PFSK-1 (cell line): ENCODE results near the gene MSGN1.

Experiments
- FOXP2 ChIP-seq: optimal IDR thresholded peaks from 2 replicates; pipeline ENCODE3; 2011; ENCODE audit warnings: borderline replicate concordance, control low read depth, inconsistent platforms; ENCODE audit not compliant: insufficient read depth; ENCODE audit errors: extremely low read length, extremely low read depth
- POLR2AphosphoS5 ChIP-seq: IDR thresholded peaks from 2 replicates; pipeline ENCODE4 v1.6.1; 2012; ENCODE audit warnings: low read depth, mild to moderate bottlenecking, control low read depth, low read length, moderate library complexity
- REST ChIP-seq, 2 experiments: IDR thresholded peaks; 2 replicates each; pipeline versions ENCODE4 v1.6.1 to v1.8.0; 2011 to 2012; ENCODE audit warnings: low read depth in 2 of 2, low read length in 2 of 2, control low read depth in 1 of 2, inconsistent platforms in 1 of 2, mild to moderate bottlenecking in 1 of 2, moderate library complexity in 1 of 2; ENCODE audit not compliant: insufficient read depth in 1 of 2
- SIN3A ChIP-seq: IDR thresholded peaks from 2 replicates; pipeline ENCODE4 v1.6.1; 2012; ENCODE audit warnings: mild to moderate bottlenecking, low read length, moderate library complexity, borderline replicate concordance; ENCODE audit not compliant: insufficient read depth
- TAF1 ChIP-seq: IDR thresholded peaks from 2 replicates; pipeline ENCODE4 v1.6.1; 2012; ENCODE audit warnings: low read length, control low read depth, borderline replicate concordance; ENCODE audit not compliant: insufficient read depth

The MSGN1 gene

GRCh38 chr2:17857021-17857420, 40.8 kb downstream of the MSGN1 start:
- TF ChIP-seq REST (IDR thresholded peaks at IDR 0.05; ENCODE audit: insufficient read depth in 1 of 2, low read depth in 2 of 2, low read length in 2 of 2) (no peak), TAF1 (no peak), POLR2AphosphoS5 (no peak), FOXP2 (no peak), SIN3A (no peak)

GRCh38 chr2:17858064-17858463, 41.8 kb downstream of the MSGN1 start:
- TF ChIP-seq REST (IDR thresholded peaks at IDR 0.05; ENCODE audit: insufficient read depth in 1 of 2, low read depth in 2 of 2, low read length in 2 of 2) (no peak), FOXP2 (no peak), POLR2AphosphoS5 (no peak), TAF1 (no peak), SIN3A (no peak)

- TF ChIP-seq POLR2AphosphoS5 = no peak
- TF ChIP-seq REST (IDR thresholded peaks at IDR 0.05; ENCODE audit: insufficient read depth in 1 of 2, low read depth in 2 of 2, low read length in 2 of 2) = no peak
- no peak for TF ChIP-seq TAF1
- no peak for TF ChIP-seq SIN3A
- no peak for TF ChIP-seq FOXP2
Measured at GRCh38 chr2:17863539-17863938, 47.3 kb downstream of the MSGN1 start.

- TF ChIP-seq POLR2AphosphoS5 (no peak), FOXP2 (no peak), SIN3A (no peak), TAF1 (no peak), REST (IDR thresholded peaks at IDR 0.05; ENCODE audit: insufficient read depth in 1 of 2, low read depth in 2 of 2, low read length in 2 of 2) (no peak)
Measured at GRCh38 chr2:17864676-17865075, 48.4 kb downstream of the MSGN1 start.

GRCh38 chr2:17867133-17867532, 50.9 kb downstream of the MSGN1 start:
- TF ChIP-seq POLR2AphosphoS5 = no peak
- TF ChIP-seq TAF1 = no peak
- no peak for TF ChIP-seq SIN3A
- TF ChIP-seq REST (IDR thresholded peaks at IDR 0.05; ENCODE audit: insufficient read depth in 1 of 2, low read depth in 2 of 2, low read length in 2 of 2) = no peak
- no peak for TF ChIP-seq FOXP2
